ENCODE results near the gene UQCC5. TPM values are rescaled to one million over a fixed set of nuclear protein-coding genes. Genes with fewer than 3 reads are reported as not detected.

UQCC5 gene
- total RNA-seq, 4 donors from 2014 or later = 4.1 to 435 (median 51.9) TPM

GRCh38 chr3:52489453-52489852, 47.0 kb upstream of the UQCC5 start:
- H3K4me3 ChIP-seq = no peak overlapping the region
- no peaks in the 10 kb centered on the region for H3K9me3 ChIP-seq
- H3K27me3 ChIP-seq = no peaks in the 10 kb centered on the region
- intact Hi-C loops (cut with DNase I; ENCODE audit: low total_unique reads) = no loop called here
- H3K27ac ChIP-seq = no peak overlapping the region
- no peaks in the 10 kb centered on the region for H3K4me1 ChIP-seq
- TF ChIP-seq CTCF (IDR thresholded peaks at IDR 0.05) (no peak), POLR2A (IDR thresholded peaks at IDR 0.05) (no peak)
- H3K36me3 ChIP-seq = no peaks in the 10 kb centered on the region
- no peak for DNase-seq

GRCh38 chr3:52490035-52490938, 46.1 kb upstream of the UQCC5 start:
- Histone ChIP-seq H3K27ac (peak overlapping the region in 1 of 2 donors; percentile 43), H3K4me1 (no peaks in the 10 kb centered on the region), H3K36me3 (no peaks in the 10 kb centered on the region), H3K27me3 (no peaks in the 10 kb centered on the region), H3K4me3 (no peak overlapping the region), H3K9me3 (no peaks in the 10 kb centered on the region)
- intact Hi-C loops (cut with DNase I; ENCODE audit: low total_unique reads) = no loop called here
- no peak for DNase-seq
- TF ChIP-seq POLR2A (IDR thresholded peaks at IDR 0.05) (no peak), CTCF (IDR thresholded peaks at IDR 0.05) (no peak)

- Histone ChIP-seq H3K27ac (peak overlapping the region; percentile 39 to 43), H3K9me3 (no peaks in the 10 kb centered on the region), H3K27me3 (no peaks in the 10 kb centered on the region), H3K4me1 (no peaks in the 10 kb centered on the region), H3K36me3 (no peaks in the 10 kb centered on the region), H3K4me3 (no peak overlapping the region)
- TF ChIP-seq CTCF (IDR thresholded peaks at IDR 0.05) (no peak), POLR2A (IDR thresholded peaks at IDR 0.05) (no peak)
- intact Hi-C loops (cut with DNase I; ENCODE audit: low total_unique reads) = no loop called here
- peak in 1 of 2 donors; percentile 44 for DNase-seq
These were observed 45.4 kb upstream of the UQCC5 start for GRCh38 chr3:52490939-52491526.

- Histone ChIP-seq H3K27me3 (no peaks in the 10 kb centered on the region), H3K9me3 (no peaks in the 10 kb centered on the region), H3K27ac (no peak overlapping the region), H3K36me3 (no peaks in the 10 kb centered on the region), H3K4me3 (no peak overlapping the region), H3K4me1 (no peaks in the 10 kb centered on the region)
- TF ChIP-seq POLR2A (IDR thresholded peaks at IDR 0.05) (no peak), CTCF (IDR thresholded peaks at IDR 0.05) (no peak)
- no peak for DNase-seq
- intact Hi-C loops (cut with DNase I; ENCODE audit: low total_unique reads) = no loop called here
These were observed 44.3 kb upstream of the UQCC5 start for GRCh38 chr3:52492059-52492458.

Data from uterus (tissue), 4 donors.